OCI-LY1 (cell line): ENCODE results near the gene PZP.
"Not testable (repeated sequence)": the region's sequence is repeated elsewhere in the genome, so short reads cannot be mapped to it uniquely, and the experiment has no call there.

ENCODE experiments used
- H2AFZ ChIP-seq: fragments of 200-600 bp; sonication (generic), shearing (Covaris generic); 2 replicates; pipeline ENCODE4 v1.6.0; 2014; ENCODE audit warnings: antibody characterized with exemption, mild to moderate bottlenecking, low read length
- H3F3A ChIP-seq: fragments of 200-600 bp; sonication (generic), shearing (Covaris generic); 2 replicates; pipeline ENCODE4 v1.6.0; 2014; ENCODE audit warnings: mild to moderate bottlenecking, antibody characterized with exemption, low read length, moderate library complexity; ENCODE audit not compliant: insufficient read depth
- H3K27ac ChIP-seq: fragments of 200-600 bp; sonication (generic); 2 replicates; pipeline ENCODE4 v1.5.1; 2014; ENCODE audit warnings: low read length, mixed run types, mild to moderate bottlenecking, low read depth; ENCODE audit not compliant: poor library complexity, severe bottlenecking
- H3K27me3 ChIP-seq: fragments of 200-600 bp; sonication (generic); 2 replicates; pipeline ENCODE4 v1.6.0; 2014; ENCODE audit warnings: antibody characterized with exemption, mild to moderate bottlenecking, low read length, moderate library complexity; ENCODE audit not compliant: insufficient read depth
- H3K36me3 ChIP-seq: fragments of 200-600 bp; sonication (generic); 2 replicates; pipeline ENCODE4 v1.6.1; 2014; ENCODE audit warnings: mild to moderate bottlenecking, antibody characterized with exemption, low read length, moderate library complexity, mixed read lengths; ENCODE audit not compliant: insufficient read depth
- H3K4me1 ChIP-seq: fragments of 200-600 bp; sonication (generic); 2 replicates; pipeline ENCODE4 v1.5.1; 2014; ENCODE audit warnings: mild to moderate bottlenecking, low read length, moderate library complexity; ENCODE audit not compliant: insufficient read depth, severe bottlenecking
- H3K4me2 ChIP-seq: fragments of 200-600 bp; sonication (generic), shearing (Covaris generic); 2 replicates; pipeline ENCODE4 v1.6.1; 2014; ENCODE audit warnings: low read length
- H3K4me3 ChIP-seq: fragments of 200-600 bp; sonication (generic); 2 replicates; pipeline ENCODE4 v1.5.1; 2014; ENCODE audit warnings: low read length, low read depth, mild to moderate bottlenecking, mixed read lengths; ENCODE audit not compliant: poor library complexity, severe bottlenecking
- H3K79me2 ChIP-seq: fragments of 200-600 bp; shearing (Covaris generic); 2 replicates; pipeline ENCODE4 v1.6.1; 2016; ENCODE audit warnings: mixed run types, low read length, mixed read lengths; ENCODE audit not compliant: insufficient read depth
- H3K9ac ChIP-seq: fragments of 200-600 bp; sonication (generic), shearing (Covaris generic); 2 replicates; pipeline ENCODE4 v1.6.1; 2014; ENCODE audit warnings: mild to moderate bottlenecking, low read length, mixed read lengths
- H3K9me2 ChIP-seq: fragments of 200-600 bp; sonication (generic), shearing (Covaris generic); 2 replicates; pipeline ENCODE4 v1.6.1; 2014; ENCODE audit warnings: low read depth, mild to moderate bottlenecking, low read length, mixed read lengths
- H3K9me3 ChIP-seq: fragments of 200-600 bp; shearing (Covaris generic); 2 replicates; pipeline ENCODE4 v1.6.1; 2014; ENCODE audit warnings: low read length, mixed read lengths
- H4K20me1 ChIP-seq: fragments of 200-600 bp; sonication (generic), shearing (Covaris generic); 2 replicates; pipeline ENCODE4 v1.6.0; 2016; ENCODE audit warnings: mild to moderate bottlenecking, low read length; ENCODE audit not compliant: insufficient read depth
- CTCF ChIP-seq: fragments of 200-600 bp; sonication (generic), shearing (Covaris generic); IDR thresholded peaks from 2 replicates; pipeline ENCODE4 v1.5.1; 2017; ENCODE audit warnings: mild to moderate bottlenecking, antibody characterized with exemption, low read length, moderate library complexity, mixed read lengths
- EZH2 ChIP-seq: fragments of 200-600 bp; sonication (generic), shearing (Covaris generic); IDR thresholded peaks from 2 replicates; pipeline ENCODE4 v1.8.0; 2017; ENCODE audit warnings: borderline replicate concordance, mixed run types, mild to moderate bottlenecking, antibody characterized with exemption, low read length, moderate library complexity, mixed read lengths

The PZP gene

GRCh38 chr12:9180810-9181209 lies 27.4 kb downstream of the PZP start:
- no peaks in the 10 kb centered on the region for H3K9me2 ChIP-seq
- no peak overlapping the region for H3K4me3 ChIP-seq
- no peak overlapping the region for H3K4me2 ChIP-seq
- H3K9ac ChIP-seq, result no peak overlapping the region
- H2AFZ ChIP-seq, result no peak overlapping the region
- no peaks in the 10 kb centered on the region for H3K79me2 ChIP-seq
- no peaks in the 10 kb centered on the region for H3F3A ChIP-seq
- H3K9me3 ChIP-seq, result no peaks in the 10 kb centered on the region
- TF ChIP-seq CTCF (no peak), EZH2 (no peak)
- H3K4me1 ChIP-seq, result no peaks in the 10 kb centered on the region
- no peaks in the 10 kb centered on the region for H3K36me3 ChIP-seq
- H3K27ac ChIP-seq, result no peak overlapping the region
- H3K27me3 ChIP-seq, result no peaks in the 10 kb centered on the region
- H4K20me1 ChIP-seq, result no peaks in the 10 kb centered on the region

GRCh38 chr12:9179781-9180180 lies 28.4 kb downstream of the PZP start:
- Histone ChIP-seq H3K9me3 (no peaks in the 10 kb centered on the region), H3K9me2 (no peaks in the 10 kb centered on the region), H3K27ac (no peak overlapping the region), H4K20me1 (no peaks in the 10 kb centered on the region), H2AFZ (no peak overlapping the region), H3K9ac (no peak overlapping the region), H3K79me2 (no peaks in the 10 kb centered on the region), H3K27me3 (no peaks in the 10 kb centered on the region), H3K4me1 (no peaks in the 10 kb centered on the region), H3K36me3 (no peaks in the 10 kb centered on the region), H3K4me2 (no peak overlapping the region), H3K4me3 (no peak overlapping the region), H3F3A (no peaks in the 10 kb centered on the region)
- TF ChIP-seq CTCF, result no peak
- no peak for TF ChIP-seq EZH2

- H2AFZ ChIP-seq, result no peak overlapping the region
Observed at GRCh38 chr12:9169979-9170634, 38.1 kb downstream of the PZP start.

GRCh38 chr12:9167345-9167744 lies 40.9 kb downstream of the PZP start:
- not testable (repeated sequence) for H3K27me3 ChIP-seq, H2AFZ ChIP-seq, H4K20me1 ChIP-seq, H3K4me3 ChIP-seq, H3K79me2 ChIP-seq, H3F3A ChIP-seq, H3K9me3 ChIP-seq, H3K4me1 ChIP-seq, H3K4me2 ChIP-seq, H3K36me3 ChIP-seq, H3K9ac ChIP-seq, H3K9me2 ChIP-seq, H3K27ac ChIP-seq

More at GRCh38 chr12:9169979-9170634, 38.1 kb downstream of the PZP start:
- Histone ChIP-seq H3K9ac (no peak overlapping the region), H3K9me2 (no peaks in the 10 kb centered on the region), H3K9me3 (no peaks in the 10 kb centered on the region), H3K4me1 (no peaks in the 10 kb centered on the region), H3K27me3 (no peaks in the 10 kb centered on the region), H3K4me2 (no peak overlapping the region), H3K79me2 (no peaks in the 10 kb centered on the region), H3F3A (no peaks in the 10 kb centered on the region), H3K4me3 (no peak overlapping the region), H3K27ac (no peak overlapping the region), H3K36me3 (no peaks in the 10 kb centered on the region), H4K20me1 (no peaks in the 10 kb centered on the region)
- TF ChIP-seq CTCF, result no peak
- TF ChIP-seq EZH2, result no peak
